ENCODE results near the gene ZFAND4. TPM values are rescaled to one million over a fixed set of nuclear protein-coding genes. Genes with fewer than 3 reads are reported as not detected.
"Not testable (repeated sequence)": the region's sequence is repeated elsewhere in the genome, so short reads cannot be mapped to it uniquely, and the experiment has no call there.

Gene ZFAND4
- total and polyA plus RNA-seq, 10 of the 15 experiments (the other 5 are each of a cell fraction or from before 2014, with no cell fraction given): 4.7 to 20.8 (median 12.8) TPM

DNA sequence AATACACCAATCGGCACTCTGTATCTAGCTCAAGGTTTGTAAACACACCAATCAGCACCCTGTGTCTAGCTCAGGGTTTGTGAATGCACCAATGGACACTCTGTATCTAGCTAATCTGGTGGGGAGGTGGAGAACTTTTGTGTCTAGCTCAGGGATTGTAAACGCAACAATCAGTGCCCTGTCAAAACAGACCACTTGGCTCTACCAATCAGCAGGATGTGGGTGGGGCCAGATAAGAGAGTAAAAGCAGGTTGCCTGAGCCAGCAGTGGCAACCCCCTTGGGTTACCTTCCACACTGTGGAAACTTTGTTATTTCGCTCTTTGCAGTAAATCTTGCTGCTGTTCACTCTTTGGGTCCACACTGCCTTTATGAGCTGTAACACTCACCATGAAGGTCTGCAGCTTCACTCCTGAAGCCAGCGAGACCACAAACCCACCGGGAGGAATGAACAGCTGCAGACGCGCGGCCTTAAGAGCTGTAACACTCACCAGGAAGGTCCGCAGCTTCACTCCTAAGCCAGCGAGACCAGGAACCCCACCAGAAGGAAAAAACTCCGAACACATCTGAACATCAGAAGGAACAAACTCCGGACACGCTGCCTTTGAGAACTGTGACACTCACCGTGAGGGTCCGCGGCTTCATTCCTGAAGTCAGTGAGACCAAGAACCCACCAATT, 71.2 kb downstream of the ZFAND4 start:
- 0 out of 2 replicates have a peak, but pooled peaks have one; percentile 9 for TF ChIP-seq NFYB (IDR thresholded peaks at IDR 0.05; ENCODE audit: insufficient read depth, low read depth, low read length)
- H3K4me3 ChIP-seq; H2AFZ ChIP-seq (ENCODE audit: control insufficient read depth, low read depth, low read length); H3K4me2 ChIP-seq (ENCODE audit: control insufficient read depth, insufficient read depth); H4K20me1 ChIP-seq (ENCODE audit: control insufficient read depth, insufficient read depth); BruUV-seq (replicated peaks); H3K27me3 ChIP-seq (replicated peaks in 1 of 2; ENCODE audit: control insufficient read depth in 2 of 2, insufficient read depth in 2 of 2, low read length in 1 of 2); H3K36me3 ChIP-seq (ENCODE audit: control insufficient read depth in 2 of 2, insufficient read depth in 2 of 2, low read length in 1 of 2); H3K27ac ChIP-seq (ENCODE audit: control insufficient read depth, insufficient read depth); RAD21 ChIA-PET (ENCODE audit: unreplicated experiment); H3K9ac ChIP-seq (ENCODE audit: control insufficient read depth, insufficient read depth, low read length); H3K4me1 ChIP-seq (ENCODE audit: control insufficient read depth, insufficient read depth, low read length); ATAC-seq; H3K79me2 ChIP-seq (ENCODE audit: control insufficient read depth, insufficient read depth, low read length); POLR2A ChIA-PET; DNase-seq (ENCODE audit: low read depth, low spot score); H3K9me3 ChIP-seq (replicated peaks; ENCODE audit: control insufficient read depth, insufficient read depth, low read length); in situ Hi-C loops (cut with MboI); FAIRE-seq; intact Hi-C loops (cut with micrococcal nuclease; ENCODE audit: unreplicated experiment): not testable (repeated sequence)
- 86% methylated on average over 16 of the region's 16 CpGs for WGBS (ENCODE audit: insufficient coverage, insufficient replicate concordance, low lambda C conversion rate, missing lambda C conversion rate)
- ChIA-PET SMC1A (ENCODE audit: uncharacterized antibody, unreplicated experiment) (interaction anchor here (1.1 to 1.2 kb wide), 2 partner anchors 21 to 83 kb away, joined by 3 to 4 read pairs; no protein-coding TSS in a partner anchor), CTCF (interaction anchor here (1.0 kb wide), 1 partner anchor 21 kb away, joined by 3 read pairs; no protein-coding TSS in a partner anchor)

DNA sequence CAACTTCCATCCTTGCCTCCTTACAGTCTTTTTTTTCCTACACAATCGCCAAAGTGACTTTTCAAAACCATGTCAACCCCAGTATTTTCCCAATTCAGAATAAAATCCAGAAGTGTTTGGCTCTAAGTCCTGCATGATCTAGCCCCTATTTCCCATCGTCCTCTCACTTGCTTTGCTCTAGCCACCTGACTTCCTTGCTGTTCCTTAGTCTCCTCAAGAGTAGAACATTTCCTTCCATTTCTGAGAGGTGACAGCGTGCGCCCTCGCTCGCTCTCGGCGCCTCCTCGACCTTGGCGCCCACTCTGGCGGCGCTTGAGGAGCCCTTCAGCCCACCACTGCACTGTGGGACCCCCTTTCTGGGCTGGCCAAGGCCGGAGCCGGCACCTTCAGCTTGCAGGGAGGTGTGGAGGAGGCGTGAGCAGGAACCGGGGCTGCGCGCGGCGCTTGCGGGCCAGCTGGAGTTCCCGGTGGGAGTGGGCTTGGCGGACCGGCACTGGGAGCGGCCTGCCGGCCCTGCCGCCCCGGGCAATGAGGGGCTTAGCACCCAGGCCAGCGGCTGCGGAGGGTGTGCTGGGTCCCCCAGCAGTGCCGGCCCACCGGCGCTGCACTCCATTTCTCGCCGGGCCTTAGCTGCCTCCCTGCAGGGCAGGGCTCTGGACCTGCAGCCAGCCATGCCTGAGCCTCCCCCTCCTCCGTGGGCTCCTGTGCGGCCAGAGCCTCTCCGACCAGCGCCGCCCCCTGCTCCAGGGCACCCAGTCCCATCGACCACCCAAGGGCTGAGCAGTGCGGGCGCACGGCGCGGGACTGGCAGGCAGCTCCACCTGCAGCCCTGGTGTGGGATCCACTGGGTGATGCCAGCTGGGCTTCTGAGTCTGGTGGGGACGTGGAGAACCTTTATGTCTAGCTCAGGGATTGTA, 72.0 kb downstream of the ZFAND4 start:
- POLR2A ChIA-PET: not testable (repeated sequence)
- CTCF ChIA-PET: interaction anchor here (1.1 kb wide), 1 partner anchor 71 kb away, joined by 3 read pairs; no protein-coding TSS in a partner anchor

More for the DNA sequence above, 72.0 kb downstream of the ZFAND4 start:
- RAD21 ChIA-PET (ENCODE audit: unreplicated experiment); H3K4me3 ChIP-seq; H4K20me1 ChIP-seq (ENCODE audit: control insufficient read depth, insufficient read depth); ATAC-seq; intact Hi-C loops (cut with micrococcal nuclease; ENCODE audit: unreplicated experiment); H3K79me2 ChIP-seq (ENCODE audit: control insufficient read depth, insufficient read depth, low read length); H3K9ac ChIP-seq (ENCODE audit: control insufficient read depth, insufficient read depth, low read length); DNase-seq (ENCODE audit: low read depth, low spot score); H3K9me3 ChIP-seq (replicated peaks; ENCODE audit: control insufficient read depth, insufficient read depth, low read length); H3K27ac ChIP-seq (ENCODE audit: control insufficient read depth, insufficient read depth); H3K36me3 ChIP-seq (ENCODE audit: control insufficient read depth in 2 of 2, insufficient read depth in 2 of 2, low read length in 1 of 2); H3K27me3 ChIP-seq (replicated peaks in 1 of 2; ENCODE audit: control insufficient read depth in 2 of 2, insufficient read depth in 2 of 2, low read length in 1 of 2); H3K4me1 ChIP-seq (ENCODE audit: control insufficient read depth, insufficient read depth, low read length); in situ Hi-C loops (cut with MboI); FAIRE-seq; H3K4me2 ChIP-seq (ENCODE audit: control insufficient read depth, insufficient read depth); H2AFZ ChIP-seq (ENCODE audit: control insufficient read depth, low read depth, low read length); BruUV-seq (replicated peaks): not testable (repeated sequence)
- SMC1A ChIA-PET (ENCODE audit: uncharacterized antibody, unreplicated experiment): interaction anchor here (0.8 to 1.2 kb wide), 2 partner anchors 13 to 20 kb away, joined by 3 to 4 read pairs; no protein-coding TSS in a partner anchor
- 72% methylated on average over 40 of the region's 47 CpGs for WGBS (ENCODE audit: insufficient coverage, insufficient replicate concordance, low lambda C conversion rate, missing lambda C conversion rate)
